Stomach smooth muscle (tissue), 2 donors: ENCODE measurements around the gene ZNF844.
"Not testable (repeated sequence)": the region's sequence is repeated elsewhere in the genome, so short reads cannot be mapped to it uniquely, and the experiment has no call there.

Source experiments
- H3K27ac ChIP-seq: one replicate; pipeline ENCODE4 v1.7.0; 2013; ENCODE audit warnings: mild to moderate bottlenecking, low read length, inconsistent platforms
- H3K27me3 ChIP-seq, 2 donors: one replicate each; pipeline ENCODE4 v1.7.0; 2013; ENCODE audit warnings: low read length in 2 of 2; ENCODE audit not compliant: insufficient read depth in 2 of 2, control insufficient read depth in 1 of 2
- H3K36me3 ChIP-seq, 2 donors: one replicate each; pipeline ENCODE4 v1.7.0; 2013; ENCODE audit warnings: low read length in 2 of 2; ENCODE audit not compliant: control insufficient read depth in 2 of 2, insufficient read depth in 2 of 2
- H3K4me1 ChIP-seq: one replicate; pipeline ENCODE4 v1.7.0; 2013; ENCODE audit warnings: low read length; ENCODE audit not compliant: control insufficient read depth, insufficient read depth
- H3K4me3 ChIP-seq, 2 donors: one replicate each; pipeline ENCODE4 v1.7.0; 2013; ENCODE audit warnings: low read length in 2 of 2
- H3K9ac ChIP-seq, 2 donors: one replicate each; pipeline ENCODE4 v1.7.0; 2013; ENCODE audit warnings: low read length in 2 of 2, mild to moderate bottlenecking in 1 of 2
- H3K9me3 ChIP-seq, 2 donors: one replicate each; pipeline ENCODE4 v1.7.0; 2013; ENCODE audit warnings: low read length in 2 of 2; ENCODE audit not compliant: control insufficient read depth in 2 of 2
- donor health status: healthy.
- donor health status: Pancreatic carcinoma.

ZNF844 gene

GRCh38 chr19:12092956-12093355, 28.4 kb downstream of the ZNF844 start:
- Histone ChIP-seq H3K9ac (peak overlapping the region in 1 of 2 donors; percentile 68), H3K27me3 (no peaks in the 10 kb centered on the region), H3K27ac (peak overlapping the region; percentile 69), H3K9me3 (no peaks in the 10 kb centered on the region), H3K4me3 (peak overlapping the region; percentile 79 to 84), H3K4me1 (peaks cover 7% of the 10 kb centered on the region), H3K36me3 (no peaks in the 10 kb centered on the region)

- Histone ChIP-seq H3K4me1 (peaks cover 7% of the 10 kb centered on the region), H3K27me3 (no peaks in the 10 kb centered on the region), H3K9ac (no peak overlapping the region), H3K27ac (no peak overlapping the region), H3K36me3 (no peaks in the 10 kb centered on the region), H3K4me3 (no peak overlapping the region), H3K9me3 (no peaks in the 10 kb centered on the region)
Measured at GRCh38 chr19:12093777-12094176, 29.2 kb downstream of the ZNF844 start.

- Histone ChIP-seq H3K4me3 (no peak overlapping the region), H3K27ac (no peak overlapping the region), H3K27me3 (no peaks in the 10 kb centered on the region)
Measured at GRCh38 chr19:12095111-12095790, 30.7 kb downstream of the ZNF844 start.

DNA sequence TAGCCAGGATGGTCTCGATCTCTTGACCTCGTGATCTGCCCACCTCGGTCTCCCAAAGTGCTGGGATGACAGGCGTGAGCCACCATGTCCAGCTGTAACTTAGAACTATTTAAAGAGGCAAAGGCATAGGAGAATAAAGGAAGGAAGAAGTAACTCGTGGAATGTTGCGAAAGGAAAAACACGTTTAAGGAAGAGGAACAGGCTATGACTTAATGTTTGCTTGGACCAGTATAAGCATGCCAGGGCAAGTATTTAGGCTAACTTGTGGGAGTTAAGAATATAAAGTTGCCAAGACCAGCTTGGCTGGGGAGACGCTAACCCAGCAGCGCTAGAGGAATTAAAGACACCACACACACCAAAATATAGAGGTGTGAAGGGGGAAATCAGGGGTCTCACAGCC, 33.5 kb downstream of the ZNF844 start:
- Histone ChIP-seq H3K4me1 (no peaks in the 10 kb centered on the region), H3K36me3 (no peaks in the 10 kb centered on the region)

More at GRCh38 chr19:12095111-12095790, 30.7 kb downstream of the ZNF844 start:
- Histone ChIP-seq H3K36me3 (no peaks in the 10 kb centered on the region), H3K9ac (no peak overlapping the region), H3K9me3 (no peaks in the 10 kb centered on the region), H3K4me1 (peaks cover 7% of the 10 kb centered on the region)

DNA sequence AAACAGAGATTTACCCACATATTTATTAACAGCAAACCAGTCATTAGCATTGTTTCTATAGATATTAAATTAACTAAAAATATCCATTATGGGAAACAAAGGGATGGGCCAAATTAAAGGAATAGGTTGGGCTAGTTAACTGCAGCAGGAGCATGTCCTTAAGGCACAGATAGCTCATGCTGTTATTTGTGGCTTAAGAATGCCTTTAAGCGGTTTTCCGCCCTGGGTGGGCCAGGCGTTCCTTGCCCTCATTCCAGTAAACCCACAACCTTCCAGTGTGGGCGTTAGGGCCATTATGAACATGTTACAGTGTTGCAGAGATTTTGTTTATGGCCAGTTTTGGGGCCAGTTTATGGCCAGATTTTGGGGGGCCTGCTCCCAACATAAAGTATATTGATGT, 39.4 kb downstream of the ZNF844 start:
- H3K9ac ChIP-seq, H3K9me3 ChIP-seq, H3K27ac ChIP-seq, H3K36me3 ChIP-seq, H3K4me1 ChIP-seq, H3K4me3 ChIP-seq, H3K27me3 ChIP-seq: not testable (repeated sequence)

More for the DNA sequence above, 33.5 kb downstream of the ZNF844 start:
- H3K27me3 ChIP-seq = no peaks in the 10 kb centered on the region
- H3K9me3 ChIP-seq = no peaks in the 10 kb centered on the region
- H3K9ac ChIP-seq = no peak overlapping the region
- H3K27ac ChIP-seq = no peak overlapping the region
- H3K4me3 ChIP-seq = no peak overlapping the region

GRCh38 chr19:12111176-12111575, 46.6 kb downstream of the ZNF844 start:
- no peaks in the 10 kb centered on the region for H3K4me1 ChIP-seq
- no peak overlapping the region for H3K27ac ChIP-seq
- H3K9me3 ChIP-seq = peaks cover 0 to 6% of the 10 kb centered on the region in 2 donors
- no peak overlapping the region for H3K4me3 ChIP-seq
- H3K9ac ChIP-seq = no peak overlapping the region
- no peaks in the 10 kb centered on the region for H3K27me3 ChIP-seq
- peaks cover 9 to 16% of the 10 kb centered on the region in 2 donors for H3K36me3 ChIP-seq

GRCh38 chr19:12111943-12112637, 47.6 kb downstream of the ZNF844 start:
- Histone ChIP-seq H3K27ac (no peak overlapping the region), H3K4me3 (no peak overlapping the region), H3K4me1 (no peaks in the 10 kb centered on the region), H3K9ac (no peak overlapping the region), H3K27me3 (no peaks in the 10 kb centered on the region), H3K36me3 (peaks cover 9 to 16% of the 10 kb centered on the region in 2 donors), H3K9me3 (peaks cover 0 to 6% of the 10 kb centered on the region in 2 donors)

DNA sequence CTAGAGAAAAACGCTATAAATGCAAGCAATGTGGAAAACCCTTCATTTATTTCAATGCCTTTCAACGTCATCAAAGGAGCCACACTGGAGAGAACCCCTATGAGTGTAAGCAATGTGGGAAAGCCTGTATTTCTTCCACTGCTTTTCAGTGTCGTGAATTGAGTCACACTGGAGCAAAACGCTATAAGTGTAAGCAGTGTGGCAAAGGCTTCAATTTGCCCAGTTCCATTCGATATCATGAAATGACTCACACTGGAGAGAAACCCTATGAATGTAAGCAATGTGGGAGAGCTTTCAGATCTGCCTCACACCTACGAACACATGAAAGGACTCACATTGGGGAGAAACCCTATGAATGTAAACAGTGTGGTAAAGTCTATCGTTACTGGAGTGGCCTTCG, 48.2 kb downstream of the ZNF844 start:
- Histone ChIP-seq H3K4me3 (no peak overlapping the region), H3K9ac (no peak overlapping the region), H3K27me3 (no peaks in the 10 kb centered on the region), H3K27ac (no peak overlapping the region), H3K4me1 (no peaks in the 10 kb centered on the region), H3K9me3 (peaks cover 0 to 6% of the 10 kb centered on the region in 2 donors), H3K36me3 (peaks cover 9 to 16% of the 10 kb centered on the region in 2 donors)

- Histone ChIP-seq H3K27ac (no peak overlapping the region), H3K9me3 (peaks cover 0 to 6% of the 10 kb centered on the region in 2 donors), H3K4me3 (no peak overlapping the region), H3K9ac (no peak overlapping the region), H3K36me3 (peaks cover 9 to 16% of the 10 kb centered on the region in 2 donors), H3K27me3 (no peaks in the 10 kb centered on the region), H3K4me1 (no peaks in the 10 kb centered on the region)
Measured at GRCh38 chr19:12113121-12113520, 48.6 kb downstream of the ZNF844 start.

- no peak overlapping the region for H3K27ac ChIP-seq
- H3K4me1 ChIP-seq = no peaks in the 10 kb centered on the region
Measured at GRCh38 chr19:12117201-12117970, 52.9 kb downstream of the ZNF844 start.

More at GRCh38 chr19:12117201-12117970, 52.9 kb downstream of the ZNF844 start:
- Histone ChIP-seq H3K9ac (no peak overlapping the region), H3K9me3 (peaks cover 0 to 2% of the 10 kb centered on the region in 2 donors), H3K27me3 (no peaks in the 10 kb centered on the region), H3K4me3 (no peak overlapping the region), H3K36me3 (peaks cover 2 to 4% of the 10 kb centered on the region in 2 donors)
